Measurements from ENCODE around the gene XPO6. TPM values are rescaled to one million over a fixed set of nuclear protein-coding genes. Genes with fewer than 3 reads are reported as not detected.
A peak's percentile ranks its signal among the peaks of the same experiment; 100 is the strongest.

Gene XPO6
- polyA plus RNA-seq, 1 of the 3 experiments (the other 2 are of a cell fraction) = 97.1 TPM

DNA sequence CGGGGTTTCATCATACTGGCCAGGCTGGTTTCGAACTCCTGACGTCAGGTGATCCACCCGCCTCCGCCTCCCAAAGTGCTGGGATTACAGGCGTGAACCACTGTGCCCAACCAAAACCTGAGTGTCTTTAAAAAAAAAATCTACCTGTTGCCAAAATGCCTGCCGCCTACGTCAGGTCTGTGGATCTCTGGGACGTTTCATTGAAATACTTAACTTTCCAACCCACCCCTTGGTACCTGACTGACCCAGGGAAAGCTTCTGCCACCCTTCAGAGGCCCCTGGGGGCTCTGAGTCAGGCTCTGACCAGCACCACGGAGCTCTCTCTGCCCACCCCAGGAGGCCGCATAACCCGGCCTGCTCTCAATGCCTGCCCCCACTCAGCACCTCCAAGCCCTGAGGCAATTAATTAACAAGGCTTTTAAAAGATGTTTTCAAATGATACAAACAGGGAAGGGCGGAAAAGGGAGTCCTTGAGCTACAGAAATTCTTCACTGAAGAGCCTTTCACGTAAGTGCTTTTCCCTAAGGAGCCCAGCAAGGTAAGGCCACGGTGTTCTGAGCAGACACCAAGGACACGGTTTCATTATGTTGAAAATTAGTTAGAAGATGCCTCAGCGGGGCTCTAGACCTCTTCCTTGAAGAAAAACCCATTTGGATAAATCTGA is 118.9 kb downstream of the XPO6 start:
- H3K27me3 ChIP-seq (ENCODE audit: insufficient read depth) = no peaks in the 10 kb centered on the region
- ChIA-PET POLR2A (no interaction called here), CTCF (interaction anchor here (0.7 to 2.4 kb wide), 4 partner anchors 22 to 466 kb away, joined by 3 to 11 read pairs (median 3); no protein-coding TSS in a partner anchor)
- no peak for TF ChIP-seq SMC3 (IDR thresholded peaks at IDR 0.05; ENCODE audit: low read depth, low read length)
- no peak for TF ChIP-seq CHD2 (IDR thresholded peaks at IDR 0.05; ENCODE audit: low read length, partially characterized antibody)
- TF ChIP-seq, protein P1, sequence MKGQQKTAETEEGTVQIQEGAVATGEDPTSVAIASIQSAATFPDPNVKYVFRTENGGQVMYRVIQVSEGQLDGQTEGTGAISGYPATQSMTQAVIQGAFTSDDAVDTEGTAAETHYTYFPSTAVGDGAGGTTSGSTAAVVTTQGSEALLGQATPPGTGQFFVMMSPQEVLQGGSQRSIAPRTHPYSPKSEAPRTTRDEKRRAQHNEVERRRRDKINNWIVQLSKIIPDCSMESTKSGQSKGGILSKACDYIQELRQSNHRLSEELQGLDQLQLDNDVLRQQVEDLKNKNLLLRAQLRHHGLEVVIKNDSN (IDR thresholded peaks at IDR 0.05; ENCODE audit: borderline replicate concordance, low read depth) = no peak
- no peak for TF ChIP-seq FOXJ3 (CRISPR knock-in tag; IDR thresholded peaks at IDR 0.05)
- no peak for TF ChIP-seq YY1 (IDR thresholded peaks at IDR 0.05; ENCODE audit: low read depth)
- TF ChIP-seq FOSL2 (IDR thresholded peaks at IDR 0.05; ENCODE audit: borderline replicate concordance, low read depth) = no peak
- no peak for TF ChIP-seq NFIC (IDR thresholded peaks at IDR 0.05; ENCODE audit: borderline replicate concordance)
- TF ChIP-seq RAD21 (IDR thresholded peaks at IDR 0.05; ENCODE audit: low read length) = no peak
- no peak for TF ChIP-seq EP300 (IDR thresholded peaks at IDR 0.05; ENCODE audit: borderline replicate concordance in 1 of 2, low read depth in 1 of 2, low read length in 1 of 2)
- no peak for TF ChIP-seq ELF1 (IDR thresholded peaks at IDR 0.05)
- DNase-seq = peak; percentile 60
- H3K4me1 ChIP-seq (ENCODE audit: control insufficient read depth in 1 of 2, insufficient read depth in 2 of 2, low read depth in 1 of 2, low read length in 1 of 2) = no peaks in the 10 kb centered on the region; a peak in 1 of 4 replicates
- H3K9me2 ChIP-seq = no peaks in the 10 kb centered on the region
- H3K9me3 ChIP-seq = no peaks in the 10 kb centered on the region
- no peaks in the 10 kb centered on the region; the same call in 1 of the 2 replicates for H3K79me2 ChIP-seq (ENCODE audit: insufficient read depth)
- H2AFZ ChIP-seq (ENCODE audit: low read depth) = no peak overlapping the region
- H3K9ac ChIP-seq = no peak overlapping the region
- no peak overlapping the region for H3K4me2 ChIP-seq
- 89% methylated on average over 17 of the region's 17 CpGs for WGBS (ENCODE audit: low lambda C conversion rate)
- no peak overlapping the region for H3K4me3 ChIP-seq (ENCODE audit: low read depth in 2 of 2, low read length in 1 of 2)
- H3F3A ChIP-seq (replicated peaks; ENCODE audit: insufficient read depth) = no peaks in the 10 kb centered on the region
- H3K36me3 ChIP-seq (replicated peaks in 1 of 2; ENCODE audit: control insufficient read depth in 1 of 2, insufficient read depth in 2 of 2, low read length in 1 of 2) = peaks cover 0 to 5% of the 10 kb centered on the region in 2 experiments
- H3K27ac ChIP-seq (ENCODE audit: low read depth in 2 of 2, low read length in 1 of 2) = no peak overlapping the region
- peaks cover 4% of the 10 kb centered on the region; the same call in 1 of the 2 replicates for H4K20me1 ChIP-seq (ENCODE audit: insufficient read depth)

DNA sequence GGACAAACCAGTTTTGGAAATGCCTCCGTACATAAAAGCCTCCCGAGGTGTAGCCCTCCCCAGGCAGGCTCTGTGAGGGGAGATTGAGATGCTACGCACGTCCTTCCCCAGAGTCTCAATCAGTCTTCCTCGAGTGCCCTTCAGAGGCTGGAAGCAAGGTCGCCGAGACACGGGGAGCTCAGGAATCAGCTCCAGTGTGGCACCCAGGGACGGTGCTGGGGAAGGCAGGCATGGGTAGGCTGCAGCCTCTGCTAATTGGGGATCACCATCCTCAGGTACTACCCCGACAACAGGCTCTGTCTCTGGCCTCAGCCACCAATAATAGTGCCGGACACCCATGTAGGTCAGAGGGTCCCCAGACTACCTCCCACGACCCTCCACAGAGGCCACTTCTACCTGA is 120.1 kb downstream of the XPO6 start:
- Histone ChIP-seq H3K27ac (ENCODE audit: low read depth in 2 of 2, low read length in 1 of 2) (no peak overlapping the region), H2AFZ (ENCODE audit: low read depth) (no peak overlapping the region), H3K9ac (no peak overlapping the region), H3K79me2 (ENCODE audit: insufficient read depth) (no peaks in the 10 kb centered on the region), H3K9me3 (no peaks in the 10 kb centered on the region), H3K4me2 (no peak overlapping the region), H4K20me1 (ENCODE audit: insufficient read depth) (no peaks in the 10 kb centered on the region), H3F3A (replicated peaks; ENCODE audit: insufficient read depth) (no peaks in the 10 kb centered on the region), H3K4me3 (ENCODE audit: low read depth in 2 of 2, low read length in 1 of 2) (no peak overlapping the region), H3K4me1 (ENCODE audit: control insufficient read depth in 1 of 2, insufficient read depth in 2 of 2, low read depth in 1 of 2, low read length in 1 of 2) (no peaks in the 10 kb centered on the region; a peak in 1 of 4 replicates), H3K36me3 (replicated peaks in 1 of 2; ENCODE audit: control insufficient read depth in 1 of 2, insufficient read depth in 2 of 2, low read length in 1 of 2) (no peaks in the 10 kb centered on the region), H3K9me2 (no peaks in the 10 kb centered on the region), H3K27me3 (ENCODE audit: insufficient read depth) (no peaks in the 10 kb centered on the region)
- ChIA-PET POLR2A (no interaction called here), CTCF (interaction anchor here (0.9 to 2.4 kb wide), 5 partner anchors 11 to 126 kb away, joined by 3 to 11 read pairs (median 3); no protein-coding TSS in a partner anchor)
- TF ChIP-seq SIN3A (IDR thresholded peaks at IDR 0.05; ENCODE audit: borderline replicate concordance, low read depth, low read length) (no peak), SMC3 (IDR thresholded peaks at IDR 0.05; ENCODE audit: low read depth, low read length) (no peak)
- 97% methylated on average over 6 of the region's 12 CpGs for WGBS (ENCODE audit: low lambda C conversion rate)
- no peak for DNase-seq
